Endothelial cell of umbilical vein (primary cell): Measurements from ENCODE around the gene EXD2.

Experiments used
- CTCF ChIP-seq, 2 donors: IDR thresholded peaks; 1 replicate in 1 of 2; 2 replicates in 1 of 2; pipeline ENCODE4 v1.5.1; 2011; ENCODE audit warnings: low read length in 2 of 2, mild to moderate bottlenecking in 2 of 2, moderate library complexity in 2 of 2, control low read depth in 1 of 2, inconsistent platforms in 1 of 2, low read depth in 1 of 2; ENCODE audit not compliant: insufficient read depth in 1 of 2; ENCODE audit errors: extremely low read depth in 1 of 2
- POLR2A ChIP-seq: IDR thresholded peaks from 2 replicates; pipeline ENCODE4 v1.6.1; 2012; ENCODE audit warnings: low read depth, mild to moderate bottlenecking, control low read depth, low read length

DNA sequence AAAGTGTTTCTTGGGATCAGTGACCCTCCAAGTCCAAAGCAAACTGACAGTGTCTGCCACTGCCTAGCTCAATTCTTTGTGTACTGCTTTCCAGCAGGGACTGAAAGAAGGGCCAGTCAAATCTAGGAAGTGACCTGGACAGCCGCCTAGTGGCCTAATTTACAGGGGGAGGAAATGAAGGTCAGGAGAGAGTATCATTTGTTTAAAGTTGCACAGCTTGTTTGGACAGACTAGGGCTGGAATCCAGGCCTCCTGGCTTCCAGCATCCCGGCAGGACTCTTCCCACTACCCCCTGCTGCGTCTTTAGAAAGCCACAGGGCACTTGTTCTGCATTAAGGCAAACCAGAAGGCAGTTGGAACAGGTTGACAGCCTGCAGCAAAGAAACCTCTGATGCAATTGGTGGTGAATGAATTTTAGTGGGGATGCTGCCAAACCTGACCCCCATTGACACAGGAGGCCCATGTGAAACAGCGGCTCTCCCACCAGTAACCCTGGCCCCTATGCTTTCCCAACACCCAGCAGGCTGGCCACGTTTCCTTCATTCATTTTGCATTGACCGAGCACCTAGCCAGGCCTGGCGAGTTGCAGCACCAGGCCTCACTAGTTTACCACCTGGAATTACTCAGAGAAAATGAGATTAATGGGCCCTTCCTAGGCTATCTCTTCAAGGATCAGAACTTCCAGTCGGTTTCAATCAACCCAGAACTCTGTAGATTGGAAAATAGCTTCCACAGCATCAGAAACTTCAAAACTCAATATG lies 96.9 kb downstream of the EXD2 start:
- TF ChIP-seq CTCF (IDR thresholded peaks at IDR 0.05; ENCODE audit: extremely low read depth in 1 of 2, insufficient read depth in 1 of 2, low read depth in 1 of 2, low read length in 2 of 2) = peak; percentile 9 to 20
- no peak for TF ChIP-seq POLR2A
